Epithelial cell of esophagus (primary cell): ENCODE measurements around the gene GSX2.

Experiments used
- DNase-seq: peaks from one replicate; pipeline ENCODE4 v3.0.0; 2010; ENCODE audit warnings: low read depth
- H3K4me3 ChIP-seq: 2 replicates; pipeline ENCODE4 v1.5.1; 2011; ENCODE audit warnings: mild to moderate bottlenecking, low read length, control low read depth
- CTCF ChIP-seq: IDR thresholded peaks from 2 replicates; pipeline ENCODE4 v1.5.1; 2011; ENCODE audit warnings: low read depth, mild to moderate bottlenecking, low read length, control low read depth, inconsistent platforms; ENCODE audit not compliant: insufficient read depth; ENCODE audit errors: missing control alignments

The GSX2 gene

GRCh38 chr4:54060116-54060515, 39.8 kb upstream of the GSX2 start:
- no peak overlapping the region for H3K4me3 ChIP-seq
- no peak for DNase-seq
- TF ChIP-seq CTCF: no peak

- no peak overlapping the region for H3K4me3 ChIP-seq
- TF ChIP-seq CTCF: no peak
- DNase-seq: no peak
Observed at GRCh38 chr4:54061067-54061466, 38.9 kb upstream of the GSX2 start.

- peak overlapping the region; percentile 86 for H3K4me3 ChIP-seq
- no peak for TF ChIP-seq CTCF
- DNase-seq: no peak
Observed at GRCh38 chr4:54061873-54062272, 38.1 kb upstream of the GSX2 start.

- TF ChIP-seq CTCF: no peak
- H3K4me3 ChIP-seq: peak overlapping the region; percentile 86
- DNase-seq: no peak
Observed at GRCh38 chr4:54062392-54062791, 37.6 kb upstream of the GSX2 start.

- no peak for TF ChIP-seq CTCF
- peak overlapping the region; percentile 86 for H3K4me3 ChIP-seq
- DNase-seq: peak; percentile 57
Observed at GRCh38 chr4:54063229-54063628, 36.7 kb upstream of the GSX2 start.

GRCh38 chr4:54063737-54064316, 36.1 kb upstream of the GSX2 start:
- peak; percentile 27 for DNase-seq
- TF ChIP-seq CTCF: no peak
- H3K4me3 ChIP-seq: peak overlapping the region; percentile 86
